HFFc6 (cell line): ENCODE measurements around the gene CTDP1. TPM values are rescaled to one million over a fixed set of nuclear protein-coding genes. Genes with fewer than 3 reads are reported as not detected.

Experiments
- DNase-seq: peaks from one replicate; pipeline ENCODE4 v3.0.0-alpha.2; 2018
- H3K27ac Mint-ChIP-seq: 2 replicates; pipeline ENCODE4 v1.8.0; 2020; ENCODE audit warnings: mild to moderate bottlenecking, mixed read lengths
- H3K27me3 Mint-ChIP-seq: 2 replicates; pipeline ENCODE4 v1.8.0; 2021; ENCODE audit warnings: mild to moderate bottlenecking, moderate library complexity, mixed read lengths; ENCODE audit not compliant: insufficient read depth
- H3K36me3 Mint-ChIP-seq: 2 replicates; pipeline ENCODE4 v1.8.0; 2021; ENCODE audit warnings: low read depth, mixed read lengths
- H3K4me1 Mint-ChIP-seq: 2 replicates; pipeline ENCODE4 v1.8.0; 2020; ENCODE audit warnings: low read depth, mixed read lengths
- H3K4me3 Mint-ChIP-seq: 2 replicates; pipeline ENCODE4 v1.8.0; 2020; ENCODE audit warnings: mild to moderate bottlenecking, moderate library complexity, mixed read lengths
- H3K9me3 Mint-ChIP-seq: 2 replicates; pipeline ENCODE4 v1.8.0; 2020; ENCODE audit warnings: mild to moderate bottlenecking, mixed read lengths
- CTCF ChIP-seq: fragments of 200-600 bp; sonication (generic); IDR thresholded peaks from 2 replicates; pipeline ENCODE4 v1.5.0; 2021; ENCODE audit warnings: antibody characterized with exemption, mild to moderate bottlenecking
- total RNA-seq, 6 experiments: library from RNA; stranded (reverse); fragmentation: NEBNext Ultra II Directional; extraction: Animal tissue kit (Norgen Biotek cat#: 25700); gene quantifications; 2 replicates in 1 of 6; 3 replicates in 5 of 6; pipeline ENCODE4 v1.2.3, GENCODE V29; 2021

CTDP1 gene
- total RNA-seq, 6 experiments from 2014 or later, result 15.6 to 18.2 (median 16.6) TPM

- Mint-ChIP-seq H3K27ac (no peak overlapping the region), H3K36me3 (peaks cover 13% of the 10 kb centered on the region), H3K4me1 (peaks cover 9% of the 10 kb centered on the region), H3K4me3 (no peak overlapping the region), H3K9me3 (peaks cover 15% of the 10 kb centered on the region), H3K27me3 (peaks cover 16% of the 10 kb centered on the region)
- no peak for DNase-seq
- no peak for TF ChIP-seq CTCF
Measured at GRCh38 chr18:79763407-79763806, 83.8 kb downstream of the CTDP1 start.

GRCh38 chr18:79764131-79764530, 84.5 kb downstream of the CTDP1 start:
- peaks cover 14% of the 10 kb centered on the region for H3K36me3 Mint-ChIP-seq
- peaks cover 16% of the 10 kb centered on the region for H3K27me3 Mint-ChIP-seq
- H3K9me3 Mint-ChIP-seq, result peaks cover 16% of the 10 kb centered on the region
- no peak overlapping the region for H3K27ac Mint-ChIP-seq
- H3K4me1 Mint-ChIP-seq, result peaks cover 9% of the 10 kb centered on the region
- no peak for DNase-seq
- no peak for TF ChIP-seq CTCF
- no peak overlapping the region for H3K4me3 Mint-ChIP-seq

GRCh38 chr18:79765491-79766245, 86.1 kb downstream of the CTDP1 start:
- Mint-ChIP-seq H3K36me3 (peaks cover 14% of the 10 kb centered on the region), H3K27ac (peak overlapping the region; percentile 71), H3K9me3 (peaks cover 16% of the 10 kb centered on the region), H3K4me3 (peak overlapping the region; percentile 33; the same call in 1 of the 2 replicates), H3K4me1 (peaks cover 9% of the 10 kb centered on the region), H3K27me3 (peaks cover 16% of the 10 kb centered on the region)
- peak; percentile 10 for DNase-seq
- no peak for TF ChIP-seq CTCF

- no peak for DNase-seq
- no peak overlapping the region for H3K27ac Mint-ChIP-seq
- H3K36me3 Mint-ChIP-seq, result peaks cover 14% of the 10 kb centered on the region
- H3K4me3 Mint-ChIP-seq, result no peak overlapping the region
- H3K27me3 Mint-ChIP-seq, result peaks cover 16% of the 10 kb centered on the region
- no peak for TF ChIP-seq CTCF
- H3K9me3 Mint-ChIP-seq, result peaks cover 16% of the 10 kb centered on the region
- peaks cover 9% of the 10 kb centered on the region for H3K4me1 Mint-ChIP-seq
Measured at GRCh38 chr18:79766308-79766707, 86.7 kb downstream of the CTDP1 start.

- no peak overlapping the region for H3K4me3 Mint-ChIP-seq
- peaks cover 23% of the 10 kb centered on the region for H3K27me3 Mint-ChIP-seq
- H3K27ac Mint-ChIP-seq, result no peak overlapping the region
- peaks cover 14% of the 10 kb centered on the region for H3K36me3 Mint-ChIP-seq
- no peak for TF ChIP-seq CTCF
- H3K9me3 Mint-ChIP-seq, result peaks cover 16% of the 10 kb centered on the region
- no peak for DNase-seq
- peaks cover 9% of the 10 kb centered on the region for H3K4me1 Mint-ChIP-seq
Measured at GRCh38 chr18:79768745-79769144, 89.1 kb downstream of the CTDP1 start.
